ENCODE results near the gene MYL9.

DNA sequence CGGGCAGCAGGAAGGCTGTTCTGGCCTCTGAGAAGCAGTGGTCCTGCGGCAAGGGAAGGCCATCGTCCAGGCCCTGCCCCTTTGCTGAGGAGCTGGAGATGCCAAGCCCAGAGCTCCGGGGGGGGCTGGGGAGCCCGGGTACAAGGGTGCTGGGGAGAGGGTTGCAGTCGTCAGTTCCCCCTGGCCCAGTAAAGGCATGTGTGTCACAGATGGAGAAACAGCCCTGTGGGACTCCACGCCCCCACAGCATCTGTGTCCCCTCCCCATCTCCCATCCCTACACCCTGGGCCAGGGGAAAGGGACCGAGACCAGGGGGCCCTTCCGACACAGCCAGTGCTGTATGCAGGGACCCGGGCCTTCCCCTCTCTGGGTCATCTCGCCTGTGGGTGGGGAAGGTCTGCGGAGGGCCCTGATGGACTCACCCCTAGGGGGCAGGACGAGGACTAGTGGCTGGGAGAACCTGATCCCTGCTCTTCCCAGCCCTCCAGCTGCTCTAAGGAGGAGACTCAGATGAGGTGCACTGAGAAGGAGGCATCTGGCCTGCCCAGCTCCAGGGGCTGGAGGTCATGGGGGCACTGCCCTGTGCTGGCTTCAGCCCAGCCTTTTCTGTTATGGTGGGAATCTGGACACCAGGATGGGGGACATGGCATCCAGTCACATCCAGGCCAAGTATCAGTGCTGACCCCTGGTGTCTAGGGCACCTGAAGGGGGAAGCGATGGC lies 609 bp downstream of the MYL9 start:
- TF ChIP-seq, protein P1, sequence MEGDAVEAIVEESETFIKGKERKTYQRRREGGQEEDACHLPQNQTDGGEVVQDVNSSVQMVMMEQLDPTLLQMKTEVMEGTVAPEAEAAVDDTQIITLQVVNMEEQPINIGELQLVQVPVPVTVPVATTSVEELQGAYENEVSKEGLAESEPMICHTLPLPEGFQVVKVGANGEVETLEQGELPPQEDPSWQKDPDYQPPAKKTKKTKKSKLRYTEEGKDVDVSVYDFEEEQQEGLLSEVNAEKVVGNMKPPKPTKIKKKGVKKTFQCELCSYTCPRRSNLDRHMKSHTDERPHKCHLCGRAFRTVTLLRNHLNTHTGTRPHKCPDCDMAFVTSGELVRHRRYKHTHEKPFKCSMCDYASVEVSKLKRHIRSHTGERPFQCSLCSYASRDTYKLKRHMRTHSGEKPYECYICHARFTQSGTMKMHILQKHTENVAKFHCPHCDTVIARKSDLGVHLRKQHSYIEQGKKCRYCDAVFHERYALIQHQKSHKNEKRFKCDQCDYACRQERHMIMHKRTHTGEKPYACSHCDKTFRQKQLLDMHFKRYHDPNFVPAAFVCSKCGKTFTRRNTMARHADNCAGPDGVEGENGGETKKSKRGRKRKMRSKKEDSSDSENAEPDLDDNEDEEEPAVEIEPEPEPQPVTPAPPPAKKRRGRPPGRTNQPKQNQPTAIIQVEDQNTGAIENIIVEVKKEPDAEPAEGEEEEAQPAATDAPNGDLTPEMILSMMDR (conservative IDR thresholded peaks at IDR 0.05), result no peak; the same call in 1 of the 2 replicates
- no peak for TF ChIP-seq ZFX (IDR thresholded peaks at IDR 0.05)

All from C4-2B (cell line).